Neural progenitor cell (in vitro differentiated cells): ENCODE results near the gene HOXD3. TPM values are rescaled to one million over a fixed set of nuclear protein-coding genes. Genes with fewer than 3 reads are reported as not detected.

Experiments
- DNase-seq: peaks from one replicate; pipeline ENCODE4 v3.0.0-alpha.2; 2016; ENCODE audit warnings: low spot score
- H2AFZ ChIP-seq: fragments of 200-600 bp; sonication (generic); replicated peaks from 2 replicates; pipeline ENCODE4 v1.6.1; 2016; ENCODE audit warnings: antibody characterized with exemption
- H3F3A ChIP-seq: fragments of 200-600 bp; sonication (generic); 2 replicates; pipeline ENCODE4 v1.6.1; 2016; ENCODE audit warnings: antibody characterized with exemption, low read depth
- H3K27ac ChIP-seq: fragments of 200-600 bp; sonication (generic); 2 replicates; pipeline ENCODE4 v1.5.1; 2016; ENCODE audit warnings: mild to moderate bottlenecking
- H3K27me3 ChIP-seq: fragments of 200-600 bp; sonication (generic); 2 replicates; pipeline ENCODE4 v1.6.1; 2016; ENCODE audit warnings: mild to moderate bottlenecking, moderate library complexity
- H3K36me3 ChIP-seq: fragments of 200-600 bp; sonication (generic); 2 replicates; pipeline ENCODE4 v1.5.1; 2016
- H3K4me1 ChIP-seq: fragments of 200-600 bp; sonication (generic); 2 replicates; pipeline ENCODE4 v1.6.1; 2016; ENCODE audit warnings: mixed run types
- H3K4me2 ChIP-seq: fragments of 200-600 bp; sonication (generic); 2 replicates; pipeline ENCODE4 v1.6.1; 2016
- H3K4me3 ChIP-seq: fragments of 200-600 bp; sonication (generic); 2 replicates; pipeline ENCODE4 v1.5.1; 2016
- H3K79me2 ChIP-seq: fragments of 200-600 bp; sonication (generic); 2 replicates; pipeline ENCODE4 v1.6.1; 2016; ENCODE audit warnings: low read depth
- H3K9ac ChIP-seq: fragments of 200-600 bp; sonication (generic); 2 replicates; pipeline ENCODE4 v1.6.1; 2016
- H3K9me3 ChIP-seq: fragments of 200-600 bp; sonication (generic); 2 replicates; pipeline ENCODE4 v1.5.1; 2016; ENCODE audit warnings: low read depth
- H4K20me1 ChIP-seq: fragments of 200-600 bp; sonication (generic); 2 replicates; pipeline ENCODE4 v1.6.1; 2016; ENCODE audit warnings: low read depth
- H3K27ac Mint-ChIP-seq: 3 replicates; pipeline ENCODE4 v1.8.0; 2021; ENCODE audit warnings: mixed read lengths
- H3K27me3 Mint-ChIP-seq: 2 replicates; pipeline ENCODE4 v1.8.0; 2022; ENCODE audit warnings: low read depth, mild to moderate bottlenecking, inconsistent platforms, moderate library complexity, mixed read lengths; ENCODE audit not compliant: insufficient read depth
- H3K36me3 Mint-ChIP-seq: 3 replicates; pipeline ENCODE4 v1.8.0; 2021; ENCODE audit warnings: mixed read lengths
- H3K4me1 Mint-ChIP-seq: 3 replicates; pipeline ENCODE4 v1.8.0; 2021; ENCODE audit warnings: mixed read lengths
- H3K4me3 Mint-ChIP-seq: 3 replicates; pipeline ENCODE4 v1.8.0; 2021; ENCODE audit warnings: mild to moderate bottlenecking, moderate library complexity, mixed read lengths
- H3K9me3 Mint-ChIP-seq: 3 replicates; pipeline ENCODE4 v1.8.0; 2020; ENCODE audit warnings: mixed read lengths
- CTCF ChIP-seq: fragments of 200-600 bp; sonication (generic); IDR thresholded peaks from 2 replicates; pipeline ENCODE4 v1.5.1; 2017; ENCODE audit warnings: antibody characterized with exemption, mild to moderate bottlenecking
- EZH2 ChIP-seq: fragments of 200-600 bp; sonication (generic); IDR thresholded peaks from 2 replicates; pipeline ENCODE4 v1.6.1; 2017; ENCODE audit warnings: antibody characterized with exemption, mild to moderate bottlenecking, moderate library complexity
- EZH2phosphoT487 ChIP-seq: fragments of 200-600 bp; sonication (generic); IDR thresholded peaks from 2 replicates; pipeline ENCODE4 v1.6.1; 2017; ENCODE audit warnings: antibody characterized with exemption
- total RNA-seq: library from RNA; depleted of rRNA; stranded (reverse); fragments of >200 nt; gene quantifications from 2 replicates; pipeline ENCODE4 v1.2.3, GENCODE V29; 2015; ENCODE audit warnings: low replicate concordance

The HOXD3 gene
- total RNA-seq, 1 donor from 2014 or later: not detected

- DNase-seq: no peak
- Histone ChIP-seq H3K4me1 (peaks cover 3% of the 10 kb centered on the region), H4K20me1 (peaks cover 90% of the 10 kb centered on the region), H3F3A (peaks cover 2% of the 10 kb centered on the region), H3K27me3 (peaks cover 100% of the 10 kb centered on the region), H3K36me3 (no peaks in the 10 kb centered on the region), H3K9me3 (no peaks in the 10 kb centered on the region), H3K79me2 (no peaks in the 10 kb centered on the region), H2AFZ (no peak overlapping the region), H3K4me3 (no peak overlapping the region), H3K4me2 (no peak overlapping the region), H3K9ac (no peak overlapping the region), H3K27ac (no peak overlapping the region)
- Mint-ChIP-seq H3K27me3 (peaks cover 86% of the 10 kb centered on the region), H3K4me1 (peaks cover 12% of the 10 kb centered on the region), H3K27ac (no peak overlapping the region), H3K9me3 (peaks cover 13% of the 10 kb centered on the region), H3K4me3 (no peak overlapping the region), H3K36me3 (no peaks in the 10 kb centered on the region)
- TF ChIP-seq EZH2: no peak
- TF ChIP-seq CTCF: no peak
- TF ChIP-seq EZH2phosphoT487: no peak
Observed at GRCh38 chr2:176169711-176170110, 12.6 kb downstream of the HOXD3 start.

DNA sequence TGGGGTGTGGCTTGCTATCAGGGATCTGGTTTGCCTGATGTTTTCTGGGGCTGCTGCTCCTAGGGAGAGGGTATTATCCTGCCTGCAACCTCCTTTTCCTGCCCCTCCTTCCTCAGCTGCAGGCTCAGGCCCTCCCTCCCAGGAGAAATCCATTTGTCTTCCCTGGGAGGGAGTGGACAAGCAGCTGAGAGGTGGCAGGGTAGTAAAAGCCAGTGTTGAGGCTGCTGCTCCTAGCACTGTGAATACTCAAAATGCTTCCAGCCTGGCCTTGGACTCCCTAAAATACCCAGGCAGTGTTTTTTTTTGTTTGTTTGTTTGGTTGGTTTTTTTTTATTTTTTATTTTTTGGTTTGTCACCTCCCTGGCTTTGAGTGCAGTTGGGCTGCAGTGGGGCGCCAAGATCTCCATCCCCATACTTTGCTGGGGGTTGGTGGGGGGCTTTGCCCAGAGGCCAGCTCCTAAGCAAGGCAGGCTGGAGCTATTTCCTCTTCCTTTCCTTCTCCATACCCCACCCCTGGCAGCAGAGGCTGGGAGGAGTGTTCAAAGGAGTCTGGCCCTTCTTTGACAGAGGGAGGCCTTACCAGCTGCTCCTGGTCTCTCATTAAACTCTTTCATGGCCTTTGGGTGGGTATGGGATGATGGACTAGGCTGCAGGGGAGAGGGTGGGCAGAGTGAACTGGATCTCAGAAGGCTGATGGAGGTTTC is 13.6 kb downstream of the HOXD3 start:
- peaks cover 11% of the 10 kb centered on the region for H3F3A ChIP-seq
- no peaks in the 10 kb centered on the region for H3K9me3 ChIP-seq
- no peak for TF ChIP-seq EZH2phosphoT487
- no peak for TF ChIP-seq EZH2
- no peak for TF ChIP-seq CTCF
- peaks cover 100% of the 10 kb centered on the region for H3K27me3 ChIP-seq
- no peaks in the 10 kb centered on the region for H3K79me2 ChIP-seq
- H3K4me3 Mint-ChIP-seq: no peak overlapping the region
- DNase-seq: no peak
- H3K9me3 Mint-ChIP-seq: peaks cover 13% of the 10 kb centered on the region
- H3K4me2 ChIP-seq: no peak overlapping the region
- H3K36me3 Mint-ChIP-seq: no peaks in the 10 kb centered on the region
- H3K27ac ChIP-seq: no peak overlapping the region
- peaks cover 87% of the 10 kb centered on the region for H4K20me1 ChIP-seq
- H3K9ac ChIP-seq: no peak overlapping the region
- H3K36me3 ChIP-seq: no peaks in the 10 kb centered on the region
- no peak overlapping the region for H3K4me3 ChIP-seq
- H3K27me3 Mint-ChIP-seq: peaks cover 86% of the 10 kb centered on the region
- no peak overlapping the region for H3K27ac Mint-ChIP-seq
- peaks cover 23% of the 10 kb centered on the region for H3K4me1 Mint-ChIP-seq
- peaks cover 12% of the 10 kb centered on the region for H3K4me1 ChIP-seq
- no peak overlapping the region for H2AFZ ChIP-seq

DNA sequence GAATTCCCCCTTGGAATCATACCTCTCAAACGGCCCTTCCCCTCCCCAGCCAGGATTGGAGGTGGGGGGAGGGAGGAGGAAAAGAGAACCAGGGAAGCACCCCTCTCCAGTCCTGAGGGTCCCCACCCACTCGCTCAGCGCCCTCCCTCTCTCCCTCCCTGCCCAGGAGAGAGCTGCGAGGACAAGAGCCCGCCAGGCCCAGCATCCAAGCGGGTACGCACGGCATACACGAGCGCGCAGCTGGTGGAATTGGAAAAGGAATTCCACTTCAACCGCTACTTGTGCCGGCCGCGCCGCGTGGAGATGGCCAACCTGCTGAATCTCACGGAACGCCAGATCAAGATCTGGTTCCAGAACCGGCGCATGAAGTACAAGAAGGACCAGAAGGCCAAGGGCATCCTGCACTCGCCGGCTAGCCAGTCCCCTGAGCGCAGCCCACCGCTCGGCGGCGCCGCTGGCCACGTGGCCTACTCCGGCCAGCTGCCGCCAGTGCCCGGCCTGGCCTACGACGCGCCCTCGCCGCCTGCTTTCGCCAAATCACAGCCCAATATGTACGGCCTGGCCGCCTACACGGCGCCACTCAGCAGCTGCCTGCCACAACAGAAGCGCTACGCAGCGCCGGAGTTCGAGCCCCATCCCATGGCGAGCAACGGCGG is 14.4 kb downstream of the HOXD3 start:
- Mint-ChIP-seq H3K36me3 (no peaks in the 10 kb centered on the region), H3K4me3 (no peak overlapping the region), H3K27ac (no peak overlapping the region), H3K4me1 (peaks cover 25% of the 10 kb centered on the region), H3K9me3 (peaks cover 14% of the 10 kb centered on the region), H3K27me3 (peaks cover 86% of the 10 kb centered on the region)
- peaks cover 87% of the 10 kb centered on the region for H4K20me1 ChIP-seq
- peaks cover 15% of the 10 kb centered on the region for H3F3A ChIP-seq
- no peak overlapping the region for H2AFZ ChIP-seq
- H3K79me2 ChIP-seq: no peaks in the 10 kb centered on the region
- H3K27ac ChIP-seq: no peak overlapping the region
- TF ChIP-seq EZH2phosphoT487: no peak
- TF ChIP-seq EZH2: no peak
- TF ChIP-seq CTCF: peak; percentile 11
- peaks cover 12% of the 10 kb centered on the region for H3K4me1 ChIP-seq
- DNase-seq: peak; percentile 67
- H3K9ac ChIP-seq: no peak overlapping the region
- peaks cover 100% of the 10 kb centered on the region for H3K27me3 ChIP-seq
- no peaks in the 10 kb centered on the region for H3K9me3 ChIP-seq
- H3K4me3 ChIP-seq: no peak overlapping the region
- H3K4me2 ChIP-seq: peak overlapping the region; percentile 1
- no peaks in the 10 kb centered on the region for H3K36me3 ChIP-seq
